GM21825 (cell line): Measurements from ENCODE around the gene LRTM2.

Experiments
- ATAC-seq: cut with Tn5 transposase; IDR thresholded peaks from one replicate; pipeline ENCODE4 v1.9.1; 2021; ENCODE audit warnings: mild to moderate bottlenecking, moderate library complexity; ENCODE audit not compliant: unreplicated experiment

Gene LRTM2

GRCh38 chr12:1797991-1798640 is 22.2 kb upstream of the LRTM2 start:
- ATAC-seq: no peak

- ATAC-seq: no peak
Observed at GRCh38 chr12:1798641-1799020, 21.7 kb upstream of the LRTM2 start.

GRCh38 chr12:1799051-1799881 is 21.1 kb upstream of the LRTM2 start:
- no peak for ATAC-seq

DNA sequence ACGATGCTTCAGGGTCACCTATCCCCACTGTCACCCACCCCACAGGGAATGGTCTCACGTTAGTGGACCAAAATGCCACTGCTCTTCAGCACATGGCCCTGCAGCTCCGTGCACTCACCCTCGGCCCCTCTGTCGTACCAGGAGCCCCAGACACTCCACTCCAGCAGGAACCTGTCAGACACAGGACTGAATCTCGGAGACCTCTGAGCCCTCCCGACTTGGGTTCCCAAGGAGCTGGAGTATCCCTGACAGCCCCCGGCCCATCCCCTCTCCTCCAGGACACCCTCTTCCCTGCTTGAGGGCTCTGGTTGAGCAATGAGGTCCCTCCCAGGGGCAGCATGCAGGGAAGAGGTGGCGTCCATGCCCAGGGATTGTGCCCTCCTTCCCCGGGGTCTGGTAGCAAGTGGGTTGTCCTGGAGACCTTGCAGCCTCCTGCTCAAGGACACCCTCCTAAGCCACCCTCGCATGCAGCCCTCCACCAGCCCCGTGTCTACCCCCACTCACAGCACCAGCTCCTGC is 20.4 kb upstream of the LRTM2 start:
- no peak for ATAC-seq

DNA sequence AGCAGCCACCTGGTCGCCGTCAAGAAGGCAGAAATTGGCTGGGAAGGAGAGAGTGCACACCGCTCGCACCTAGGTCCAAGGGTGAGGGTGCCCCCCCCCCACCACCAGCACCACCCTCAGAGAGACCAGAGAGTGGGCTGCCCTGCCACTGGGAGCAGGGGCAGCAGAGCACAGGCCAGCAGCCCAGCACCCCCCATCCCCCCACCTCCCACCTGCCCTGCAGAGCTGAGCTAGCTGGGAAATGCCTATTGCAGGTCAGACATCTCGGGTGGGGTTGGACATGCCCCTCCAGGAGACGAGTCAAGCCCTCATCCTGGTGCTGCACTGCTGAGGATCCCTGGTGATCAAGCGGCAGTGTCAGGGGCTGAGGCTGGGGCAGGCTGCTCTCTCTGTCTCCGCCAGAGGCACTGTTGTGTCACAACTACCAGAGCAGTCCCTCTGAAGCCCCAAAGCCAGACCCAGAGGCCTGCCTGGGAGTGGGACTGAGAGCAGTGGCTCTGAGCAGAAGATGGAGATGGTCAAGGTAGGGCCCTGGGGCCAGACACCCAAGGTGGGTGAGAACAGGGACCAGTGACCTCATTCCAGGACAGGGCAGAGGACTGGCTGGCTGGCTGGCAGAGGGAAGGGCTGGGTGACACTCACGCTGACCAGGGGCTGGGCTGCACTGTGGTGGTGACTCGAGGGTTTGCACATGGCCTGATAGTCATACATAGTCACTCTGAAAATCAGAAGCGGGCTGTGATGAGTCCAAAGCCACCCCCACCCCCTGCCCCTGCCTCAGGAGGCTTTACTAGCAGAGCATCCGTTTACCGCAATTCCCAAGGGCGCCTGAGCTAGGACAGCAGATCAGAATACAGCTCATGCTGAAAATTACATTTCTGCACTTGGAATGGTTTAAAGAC is 19.7 kb upstream of the LRTM2 start:
- ATAC-seq: no peak

DNA sequence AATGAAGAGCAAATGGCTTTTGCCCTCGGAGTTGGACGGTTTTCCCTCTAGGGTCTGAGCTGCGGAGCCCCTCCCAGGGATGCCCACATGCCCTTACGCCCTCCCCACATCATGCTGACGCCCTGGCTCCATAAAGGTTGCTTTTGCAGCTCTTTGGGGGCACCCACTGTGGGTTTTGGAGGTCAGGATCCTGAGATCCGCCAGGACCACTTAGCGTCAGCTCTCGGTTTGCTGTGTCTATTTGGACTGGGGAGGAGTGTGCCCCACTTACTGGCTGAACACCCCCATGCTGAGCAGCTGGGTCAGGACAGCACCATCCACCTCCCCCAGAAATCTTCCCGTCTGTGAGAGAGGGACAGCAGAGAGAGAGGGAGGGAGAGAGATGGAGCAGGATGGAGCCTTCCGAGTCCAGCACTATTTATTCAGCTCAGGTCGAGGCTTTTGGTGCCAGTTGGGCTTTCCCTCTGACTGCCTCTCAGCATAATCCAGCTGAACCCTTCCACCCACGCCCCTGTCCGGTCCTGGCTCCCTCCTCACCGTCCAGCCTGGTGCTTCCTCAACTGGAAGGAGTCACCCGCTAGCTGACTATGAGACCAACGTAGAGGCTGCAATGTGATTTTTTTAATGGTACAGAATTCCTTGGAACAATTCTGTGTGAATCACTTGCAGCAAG is 18.9 kb upstream of the LRTM2 start:
- ATAC-seq: no peak

- ATAC-seq: no peak
Observed at GRCh38 chr12:1803736-1804135, 16.6 kb upstream of the LRTM2 start.

DNA sequence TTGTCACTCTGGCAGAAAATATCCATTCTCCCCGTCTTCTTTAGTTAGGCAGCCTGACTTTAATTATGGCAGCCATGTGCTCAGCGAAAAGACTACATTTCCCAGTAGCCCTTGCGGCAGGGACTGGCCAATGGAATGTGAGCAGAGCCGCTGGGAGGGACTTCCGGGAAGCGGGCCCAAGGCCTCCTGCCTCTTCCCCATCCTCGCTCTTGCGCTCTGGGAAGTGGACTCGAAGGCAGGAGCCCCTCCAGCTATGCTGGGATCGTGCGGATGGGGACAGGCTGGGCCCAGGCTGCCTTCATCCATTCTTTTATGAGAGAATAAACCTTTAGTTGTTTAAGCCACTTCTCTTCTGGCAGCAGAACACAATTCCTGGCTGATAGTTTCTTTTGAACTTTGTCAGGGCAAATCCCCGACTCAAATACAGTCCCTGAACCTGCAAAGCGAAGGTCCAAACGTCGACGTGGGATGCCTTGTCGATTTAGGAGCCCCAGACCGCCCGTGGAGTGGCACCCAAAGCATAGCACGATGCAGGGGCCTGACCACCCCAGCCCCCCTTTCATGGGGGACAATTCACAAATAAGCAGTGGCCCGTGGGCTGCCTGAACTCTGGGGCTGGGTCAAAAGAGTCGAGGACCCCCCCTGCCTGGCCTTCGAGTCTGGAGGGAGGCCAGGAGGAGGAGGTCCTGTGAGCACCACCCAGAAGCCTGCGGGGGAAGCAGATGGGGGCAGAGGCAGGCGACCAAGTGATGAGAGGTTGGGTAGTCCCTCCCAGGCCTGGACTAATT is 15.6 kb upstream of the LRTM2 start:
- peak; percentile 80 for ATAC-seq

GRCh38 chr12:1805441-1806081 is 14.8 kb upstream of the LRTM2 start:
- no peak for ATAC-seq

GRCh38 chr12:1806301-1807086 is 13.9 kb upstream of the LRTM2 start:
- ATAC-seq: no peak

DNA sequence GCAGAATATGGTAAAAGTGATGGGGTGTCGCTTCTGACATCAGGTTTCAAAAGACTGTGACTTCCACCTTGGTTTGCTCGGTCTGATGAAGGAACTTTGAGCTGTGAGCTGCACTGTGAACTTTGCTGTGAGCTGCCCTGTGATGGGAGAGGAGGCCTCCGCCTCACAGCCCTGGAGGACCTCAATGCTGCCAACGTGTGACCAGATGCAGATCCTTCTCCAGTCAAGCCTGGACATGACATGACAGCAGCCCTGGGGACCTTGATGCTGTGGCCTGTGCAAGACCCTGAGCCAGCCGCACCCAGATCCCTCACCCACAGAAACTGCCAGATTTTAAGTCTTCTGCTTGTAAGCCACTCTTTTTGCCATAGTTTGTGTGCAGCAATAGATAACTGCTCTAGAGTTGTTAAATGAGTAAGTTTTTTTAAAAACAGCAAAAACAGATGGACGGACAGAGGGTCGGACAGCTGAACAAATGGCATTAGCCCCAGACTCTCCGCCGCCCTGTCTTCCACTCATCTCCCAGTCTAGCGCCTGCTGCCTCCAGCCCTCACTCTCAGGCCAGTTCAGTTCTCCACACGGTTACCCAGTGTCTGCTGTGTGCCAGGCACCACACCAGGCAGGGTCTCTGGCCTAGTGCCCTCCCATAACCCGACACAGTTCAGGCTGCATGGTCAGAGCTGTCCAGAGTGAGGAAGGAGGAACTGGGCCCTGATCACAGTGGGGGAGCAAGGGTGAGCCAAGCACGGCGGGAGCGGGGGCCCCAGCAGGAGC is 13.1 kb upstream of the LRTM2 start:
- ATAC-seq: no peak

- no peak for ATAC-seq
Observed at GRCh38 chr12:1808036-1808797, 12.1 kb upstream of the LRTM2 start.

DNA sequence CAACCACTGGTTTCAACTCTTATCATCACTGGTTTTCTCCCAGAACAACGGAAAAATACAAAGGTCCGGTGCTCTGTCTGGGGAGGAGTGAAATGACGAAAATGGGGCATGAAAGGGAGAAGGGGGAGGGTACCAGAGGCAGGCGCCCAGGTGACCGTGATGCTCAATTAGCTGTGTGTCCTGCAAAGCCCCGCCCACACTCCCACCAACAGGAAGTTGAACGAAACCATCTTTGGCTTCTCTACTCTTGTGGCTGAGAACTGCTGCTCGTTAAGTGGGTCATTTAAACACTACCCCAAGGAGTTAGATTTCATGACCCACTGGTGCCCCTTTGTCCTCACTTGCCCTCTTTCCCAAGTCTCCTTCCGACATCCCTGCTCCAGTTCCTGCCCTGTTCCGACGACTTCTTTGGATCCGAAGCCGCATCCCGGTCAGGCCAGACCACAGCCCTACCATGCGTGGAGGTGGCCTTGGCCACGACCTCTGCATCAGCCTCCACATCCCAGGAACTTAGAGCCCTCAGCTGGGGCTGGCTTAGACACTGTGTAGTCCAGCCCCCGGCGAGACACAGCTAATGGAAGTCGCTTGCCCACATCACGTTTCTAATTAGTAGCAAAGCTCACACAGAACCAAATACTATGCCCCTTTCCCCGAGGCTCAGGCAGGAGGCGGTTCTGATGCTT is 11.4 kb upstream of the LRTM2 start:
- ATAC-seq: no peak

GRCh38 chr12:1809591-1810190 is 10.7 kb upstream of the LRTM2 start:
- no peak for ATAC-seq

DNA sequence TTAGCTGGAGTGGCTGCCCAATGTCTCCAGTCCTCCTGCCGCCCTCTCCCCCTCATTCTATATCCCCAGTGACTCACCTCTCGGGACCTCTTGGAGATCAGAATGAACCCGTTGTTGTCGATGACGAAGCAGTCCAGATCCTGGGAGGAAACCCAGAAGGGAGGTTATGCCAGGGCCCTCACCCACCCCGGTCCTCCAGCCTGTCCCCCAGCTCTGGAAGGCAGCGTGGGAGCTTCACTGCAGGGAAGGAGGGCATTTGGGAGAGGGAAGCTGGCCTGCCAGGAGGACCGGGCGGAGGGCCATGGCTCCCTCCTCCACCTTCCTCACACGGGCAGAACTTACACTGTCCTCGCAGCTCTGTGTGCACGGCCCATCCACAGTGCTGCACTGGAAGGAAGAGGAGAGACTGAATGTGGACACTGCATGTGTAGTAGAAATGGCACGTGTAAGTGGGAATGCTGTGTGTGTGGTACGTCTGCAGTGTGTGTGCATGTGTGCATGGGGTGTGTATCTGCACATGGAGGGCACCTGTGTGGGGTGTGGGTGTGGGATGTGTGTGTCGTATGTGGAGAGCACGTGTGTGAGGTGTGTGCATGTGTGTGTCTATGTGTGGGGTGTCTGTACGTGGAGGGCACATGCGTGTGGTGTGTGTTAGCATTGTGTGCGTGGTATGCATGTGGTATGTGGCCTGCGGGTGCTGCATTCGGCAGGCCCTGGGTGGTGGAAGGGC is 10.0 kb upstream of the LRTM2 start:
- no peak for ATAC-seq

- ATAC-seq: no peak
Observed at GRCh38 chr12:1810931-1811280, 9.5 kb upstream of the LRTM2 start.
